ENCODE data around the gene FOXO6.

DNA sequence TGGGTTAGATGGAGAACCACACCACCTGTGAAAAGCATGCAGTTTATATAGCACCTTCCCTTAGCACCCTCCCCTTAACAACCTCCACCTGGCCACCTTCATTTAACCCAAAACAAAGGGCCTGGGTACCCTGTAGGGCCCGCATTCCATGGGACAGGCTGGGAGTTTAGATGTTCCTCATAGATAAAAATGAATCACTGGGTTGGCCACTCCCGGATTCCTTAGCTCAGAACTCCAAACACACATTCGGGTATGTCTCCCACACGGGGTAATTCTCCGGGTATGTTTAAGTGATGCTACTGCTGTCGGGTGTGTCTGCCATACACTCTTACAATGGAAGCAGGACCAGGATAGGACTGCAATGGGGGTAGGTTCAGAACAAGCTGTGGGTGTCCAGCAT, 43.9 kb upstream of the FOXO6 start:
- TF ChIP-seq, protein P1, sequence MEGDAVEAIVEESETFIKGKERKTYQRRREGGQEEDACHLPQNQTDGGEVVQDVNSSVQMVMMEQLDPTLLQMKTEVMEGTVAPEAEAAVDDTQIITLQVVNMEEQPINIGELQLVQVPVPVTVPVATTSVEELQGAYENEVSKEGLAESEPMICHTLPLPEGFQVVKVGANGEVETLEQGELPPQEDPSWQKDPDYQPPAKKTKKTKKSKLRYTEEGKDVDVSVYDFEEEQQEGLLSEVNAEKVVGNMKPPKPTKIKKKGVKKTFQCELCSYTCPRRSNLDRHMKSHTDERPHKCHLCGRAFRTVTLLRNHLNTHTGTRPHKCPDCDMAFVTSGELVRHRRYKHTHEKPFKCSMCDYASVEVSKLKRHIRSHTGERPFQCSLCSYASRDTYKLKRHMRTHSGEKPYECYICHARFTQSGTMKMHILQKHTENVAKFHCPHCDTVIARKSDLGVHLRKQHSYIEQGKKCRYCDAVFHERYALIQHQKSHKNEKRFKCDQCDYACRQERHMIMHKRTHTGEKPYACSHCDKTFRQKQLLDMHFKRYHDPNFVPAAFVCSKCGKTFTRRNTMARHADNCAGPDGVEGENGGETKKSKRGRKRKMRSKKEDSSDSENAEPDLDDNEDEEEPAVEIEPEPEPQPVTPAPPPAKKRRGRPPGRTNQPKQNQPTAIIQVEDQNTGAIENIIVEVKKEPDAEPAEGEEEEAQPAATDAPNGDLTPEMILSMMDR (IDR thresholded peaks at IDR 0.05) = no peak
- TF ChIP-seq, protein P2, sequence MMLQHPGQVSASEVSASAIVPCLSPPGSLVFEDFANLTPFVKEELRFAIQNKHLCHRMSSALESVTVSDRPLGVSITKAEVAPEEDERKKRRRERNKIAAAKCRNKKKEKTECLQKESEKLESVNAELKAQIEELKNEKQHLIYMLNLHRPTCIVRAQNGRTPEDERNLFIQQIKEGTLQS (CRISPR knock-in tag; conservative IDR thresholded peaks at IDR 0.05) = no peak
- TF ChIP-seq, protein P3, sequence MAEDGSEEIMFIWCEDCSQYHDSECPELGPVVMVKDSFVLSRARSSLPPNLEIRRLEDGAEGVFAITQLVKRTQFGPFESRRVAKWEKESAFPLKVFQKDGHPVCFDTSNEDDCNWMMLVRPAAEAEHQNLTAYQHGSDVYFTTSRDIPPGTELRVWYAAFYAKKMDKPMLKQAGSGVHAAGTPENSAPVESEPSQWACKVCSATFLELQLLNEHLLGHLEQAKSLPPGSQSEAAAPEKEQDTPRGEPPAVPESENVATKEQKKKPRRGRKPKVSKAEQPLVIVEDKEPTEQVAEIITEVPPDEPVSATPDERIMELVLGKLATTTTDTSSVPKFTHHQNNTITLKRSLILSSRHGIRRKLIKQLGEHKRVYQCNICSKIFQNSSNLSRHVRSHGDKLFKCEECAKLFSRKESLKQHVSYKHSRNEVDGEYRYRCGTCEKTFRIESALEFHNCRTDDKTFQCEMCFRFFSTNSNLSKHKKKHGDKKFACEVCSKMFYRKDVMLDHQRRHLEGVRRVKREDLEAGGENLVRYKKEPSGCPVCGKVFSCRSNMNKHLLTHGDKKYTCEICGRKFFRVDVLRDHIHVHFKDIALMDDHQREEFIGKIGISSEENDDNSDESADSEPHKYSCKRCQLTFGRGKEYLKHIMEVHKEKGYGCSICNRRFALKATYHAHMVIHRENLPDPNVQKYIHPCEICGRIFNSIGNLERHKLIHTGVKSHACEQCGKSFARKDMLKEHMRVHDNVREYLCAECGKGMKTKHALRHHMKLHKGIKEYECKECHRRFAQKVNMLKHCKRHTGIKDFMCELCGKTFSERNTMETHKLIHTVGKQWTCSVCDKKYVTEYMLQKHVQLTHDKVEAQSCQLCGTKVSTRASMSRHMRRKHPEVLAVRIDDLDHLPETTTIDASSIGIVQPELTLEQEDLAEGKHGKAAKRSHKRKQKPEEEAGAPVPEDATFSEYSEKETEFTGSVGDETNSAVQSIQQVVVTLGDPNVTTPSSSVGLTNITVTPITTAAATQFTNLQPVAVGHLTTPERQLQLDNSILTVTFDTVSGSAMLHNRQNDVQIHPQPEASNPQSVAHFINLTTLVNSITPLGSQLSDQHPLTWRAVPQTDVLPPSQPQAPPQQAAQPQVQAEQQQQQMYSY (CRISPR knock-in tag; IDR thresholded peaks at IDR 0.05) = no peak
- TF ChIP-seq TEAD1 (CRISPR knock-in tag; IDR thresholded peaks at IDR 0.05) = no peak
- TF ChIP-seq, protein P4, sequence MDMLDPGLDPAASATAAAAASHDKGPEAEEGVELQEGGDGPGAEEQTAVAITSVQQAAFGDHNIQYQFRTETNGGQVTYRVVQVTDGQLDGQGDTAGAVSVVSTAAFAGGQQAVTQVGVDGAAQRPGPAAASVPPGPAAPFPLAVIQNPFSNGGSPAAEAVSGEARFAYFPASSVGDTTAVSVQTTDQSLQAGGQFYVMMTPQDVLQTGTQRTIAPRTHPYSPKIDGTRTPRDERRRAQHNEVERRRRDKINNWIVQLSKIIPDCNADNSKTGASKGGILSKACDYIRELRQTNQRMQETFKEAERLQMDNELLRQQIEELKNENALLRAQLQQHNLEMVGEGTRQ (CRISPR knock-in tag; IDR thresholded peaks at IDR 0.05) = no peak
- no peak for TF ChIP-seq RELA (CRISPR knock-in tag; IDR thresholded peaks at IDR 0.05; ENCODE audit: borderline replicate concordance)
- TF ChIP-seq, protein P5, sequence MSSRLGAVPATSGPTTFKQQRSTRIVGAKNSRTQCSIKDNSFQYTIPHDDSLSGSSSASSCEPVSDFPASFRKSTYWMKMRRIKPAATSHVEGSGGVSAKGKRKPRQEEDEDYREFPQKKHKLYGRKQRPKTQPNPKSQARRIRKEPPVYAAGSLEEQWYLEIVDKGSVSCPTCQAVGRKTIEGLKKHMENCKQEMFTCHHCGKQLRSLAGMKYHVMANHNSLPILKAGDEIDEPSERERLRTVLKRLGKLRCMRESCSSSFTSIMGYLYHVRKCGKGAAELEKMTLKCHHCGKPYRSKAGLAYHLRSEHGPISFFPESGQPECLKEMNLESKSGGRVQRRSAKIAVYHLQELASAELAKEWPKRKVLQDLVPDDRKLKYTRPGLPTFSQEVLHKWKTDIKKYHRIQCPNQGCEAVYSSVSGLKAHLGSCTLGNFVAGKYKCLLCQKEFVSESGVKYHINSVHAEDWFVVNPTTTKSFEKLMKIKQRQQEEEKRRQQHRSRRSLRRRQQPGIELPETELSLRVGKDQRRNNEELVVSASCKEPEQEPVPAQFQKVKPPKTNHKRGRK (CRISPR knock-in tag; IDR thresholded peaks at IDR 0.05; ENCODE audit: borderline replicate concordance) = no peak
- TF ChIP-seq NFYB (CRISPR knock-in tag; conservative IDR thresholded peaks at IDR 0.05; ENCODE audit: low read depth) = no peak
- TF ChIP-seq SP1 (CRISPR knock-in tag; conservative IDR thresholded peaks at IDR 0.05) = no peak
- no peak for TF ChIP-seq FOXJ3 (CRISPR knock-in tag; IDR thresholded peaks at IDR 0.05; ENCODE audit: borderline replicate concordance)
- no peak for TF ChIP-seq ETV6 (CRISPR knock-in tag; IDR thresholded peaks at IDR 0.05)
- TF ChIP-seq MXD4 (CRISPR knock-in tag; IDR thresholded peaks at IDR 0.05; ENCODE audit: borderline replicate concordance) = no peak
- TF ChIP-seq ZNF219 (CRISPR knock-in tag; IDR thresholded peaks at IDR 0.05; ENCODE audit: borderline replicate concordance) = no peak
- TF ChIP-seq CREB1 (CRISPR knock-in tag; IDR thresholded peaks at IDR 0.05) = no peak
